ENCODE results near the gene PRR23E. TPM values are rescaled to one million over a fixed set of nuclear protein-coding genes. Genes with fewer than 3 reads are reported as not detected.

The PRR23E gene
- total RNA-seq, 1 donor from 2014 or later: not detected

DNA sequence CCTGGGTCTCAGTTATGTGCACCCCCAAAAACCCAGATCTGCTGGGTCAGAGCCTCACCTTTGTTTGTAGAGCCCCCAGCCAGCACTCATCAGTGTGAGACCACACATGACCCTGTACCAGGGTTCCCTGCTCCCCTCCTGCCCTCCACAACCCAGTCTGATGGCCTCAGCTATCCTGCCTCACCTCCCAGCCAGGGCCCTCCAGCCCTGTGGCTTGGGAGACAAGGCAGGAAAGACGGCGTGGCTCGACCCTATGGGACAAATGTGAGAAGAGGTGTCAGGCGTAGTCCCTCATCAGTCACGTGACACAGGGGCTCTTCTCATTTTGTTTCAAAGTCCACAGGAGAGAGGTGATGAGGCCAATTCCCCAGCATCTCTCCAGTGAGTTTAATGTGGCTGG lies 28.3 kb upstream of the PRR23E start:
- FAIRE-seq: no peak
- no peaks in the 10 kb centered on the region for H3K4me1 Mint-ChIP-seq (ENCODE audit: low read depth, unreplicated experiment)
- Histone ChIP-seq H3K27ac (ENCODE audit: low read depth, low read length) (no peak overlapping the region), H3K9me3 (ENCODE audit: insufficient read depth, low read depth, low read length) (no peaks in the 10 kb centered on the region), H3K79me2 (ENCODE audit: insufficient read depth, low read length) (no peaks in the 10 kb centered on the region), H2AFZ (ENCODE audit: low read depth, low read length) (no peak overlapping the region), H4K20me1 (ENCODE audit: insufficient read depth, low read length) (no peaks in the 10 kb centered on the region), H3K36me3 (ENCODE audit: insufficient read depth, low read length) (no peaks in the 10 kb centered on the region), H3K4me3 (ENCODE audit: insufficient read depth, low read depth, low read length) (no peak overlapping the region), H3K4me2 (ENCODE audit: low read length) (no peak overlapping the region), H3K27me3 (ENCODE audit: insufficient read depth, low read length) (peaks cover 2% of the 10 kb centered on the region), H3K9ac (ENCODE audit: low read length) (no peak overlapping the region), H3K4me1 (ENCODE audit: insufficient read depth, low read length) (no peaks in the 10 kb centered on the region)
- no peak for DNase-seq (ENCODE audit: low read depth)
- peaks cover 57% of the 10 kb centered on the region for H3K27me3 Mint-ChIP-seq (ENCODE audit: low read depth, unreplicated experiment)
- TF ChIP-seq EZH2 (IDR thresholded peaks at IDR 0.05; ENCODE audit: insufficient read depth, low read length): no peak
- TF ChIP-seq, protein P1, sequence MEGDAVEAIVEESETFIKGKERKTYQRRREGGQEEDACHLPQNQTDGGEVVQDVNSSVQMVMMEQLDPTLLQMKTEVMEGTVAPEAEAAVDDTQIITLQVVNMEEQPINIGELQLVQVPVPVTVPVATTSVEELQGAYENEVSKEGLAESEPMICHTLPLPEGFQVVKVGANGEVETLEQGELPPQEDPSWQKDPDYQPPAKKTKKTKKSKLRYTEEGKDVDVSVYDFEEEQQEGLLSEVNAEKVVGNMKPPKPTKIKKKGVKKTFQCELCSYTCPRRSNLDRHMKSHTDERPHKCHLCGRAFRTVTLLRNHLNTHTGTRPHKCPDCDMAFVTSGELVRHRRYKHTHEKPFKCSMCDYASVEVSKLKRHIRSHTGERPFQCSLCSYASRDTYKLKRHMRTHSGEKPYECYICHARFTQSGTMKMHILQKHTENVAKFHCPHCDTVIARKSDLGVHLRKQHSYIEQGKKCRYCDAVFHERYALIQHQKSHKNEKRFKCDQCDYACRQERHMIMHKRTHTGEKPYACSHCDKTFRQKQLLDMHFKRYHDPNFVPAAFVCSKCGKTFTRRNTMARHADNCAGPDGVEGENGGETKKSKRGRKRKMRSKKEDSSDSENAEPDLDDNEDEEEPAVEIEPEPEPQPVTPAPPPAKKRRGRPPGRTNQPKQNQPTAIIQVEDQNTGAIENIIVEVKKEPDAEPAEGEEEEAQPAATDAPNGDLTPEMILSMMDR (IDR thresholded peaks at IDR 0.05; ENCODE audit: insufficient read depth, low read depth, low read length): no peak
- H3K4me3 Mint-ChIP-seq (ENCODE audit: unreplicated experiment): no peak overlapping the region
- no peak overlapping the region for H3K27ac Mint-ChIP-seq (ENCODE audit: unreplicated experiment)
- peaks cover 9% of the 10 kb centered on the region for H3K9me3 Mint-ChIP-seq (ENCODE audit: unreplicated experiment)
- no peaks in the 10 kb centered on the region for H3K36me3 Mint-ChIP-seq (ENCODE audit: low read depth, unreplicated experiment)

DNA sequence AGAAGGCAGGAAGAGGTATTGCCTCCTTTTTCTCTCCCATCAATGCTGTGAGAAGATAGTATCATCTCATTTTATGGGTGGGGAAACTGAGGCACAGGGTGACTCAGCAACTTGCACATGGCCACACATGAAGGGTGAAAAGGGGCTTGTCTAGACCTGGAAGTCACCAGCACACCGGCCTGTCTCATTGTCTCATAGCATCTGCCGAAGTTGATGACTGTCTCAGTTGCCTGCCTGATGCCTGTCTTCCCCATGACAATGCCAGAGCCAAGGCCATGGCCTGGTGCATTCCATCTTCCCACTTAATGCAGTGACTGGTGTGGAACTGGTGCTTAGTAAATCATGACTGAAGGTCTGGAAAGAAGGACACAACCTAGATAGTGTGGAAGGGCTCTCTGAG lies 27.9 kb upstream of the PRR23E start:
- Mint-ChIP-seq H3K36me3 (ENCODE audit: low read depth, unreplicated experiment) (no peaks in the 10 kb centered on the region), H3K4me1 (ENCODE audit: low read depth, unreplicated experiment) (no peaks in the 10 kb centered on the region), H3K27ac (ENCODE audit: unreplicated experiment) (no peak overlapping the region), H3K27me3 (ENCODE audit: low read depth, unreplicated experiment) (peaks cover 57% of the 10 kb centered on the region), H3K4me3 (ENCODE audit: unreplicated experiment) (no peak overlapping the region), H3K9me3 (ENCODE audit: unreplicated experiment) (peaks cover 9% of the 10 kb centered on the region)
- Histone ChIP-seq H3K27ac (ENCODE audit: low read depth, low read length) (no peak overlapping the region), H3K79me2 (ENCODE audit: insufficient read depth, low read length) (no peaks in the 10 kb centered on the region), H3K9ac (ENCODE audit: low read length) (no peak overlapping the region), H3K4me2 (ENCODE audit: low read length) (no peak overlapping the region), H3K27me3 (ENCODE audit: insufficient read depth, low read length) (peaks cover 2% of the 10 kb centered on the region), H2AFZ (ENCODE audit: low read depth, low read length) (no peak overlapping the region), H4K20me1 (ENCODE audit: insufficient read depth, low read length) (no peaks in the 10 kb centered on the region), H3K36me3 (ENCODE audit: insufficient read depth, low read length) (no peaks in the 10 kb centered on the region), H3K4me1 (ENCODE audit: insufficient read depth, low read length) (no peaks in the 10 kb centered on the region), H3K9me3 (ENCODE audit: insufficient read depth, low read depth, low read length) (no peaks in the 10 kb centered on the region), H3K4me3 (ENCODE audit: insufficient read depth, low read depth, low read length) (no peak overlapping the region)
- no peak for DNase-seq (ENCODE audit: low read depth)
- TF ChIP-seq, protein P1 (IDR thresholded peaks at IDR 0.05; ENCODE audit: insufficient read depth, low read depth, low read length): no peak
- TF ChIP-seq EZH2 (IDR thresholded peaks at IDR 0.05; ENCODE audit: insufficient read depth, low read length): no peak
- FAIRE-seq: no peak

DNA sequence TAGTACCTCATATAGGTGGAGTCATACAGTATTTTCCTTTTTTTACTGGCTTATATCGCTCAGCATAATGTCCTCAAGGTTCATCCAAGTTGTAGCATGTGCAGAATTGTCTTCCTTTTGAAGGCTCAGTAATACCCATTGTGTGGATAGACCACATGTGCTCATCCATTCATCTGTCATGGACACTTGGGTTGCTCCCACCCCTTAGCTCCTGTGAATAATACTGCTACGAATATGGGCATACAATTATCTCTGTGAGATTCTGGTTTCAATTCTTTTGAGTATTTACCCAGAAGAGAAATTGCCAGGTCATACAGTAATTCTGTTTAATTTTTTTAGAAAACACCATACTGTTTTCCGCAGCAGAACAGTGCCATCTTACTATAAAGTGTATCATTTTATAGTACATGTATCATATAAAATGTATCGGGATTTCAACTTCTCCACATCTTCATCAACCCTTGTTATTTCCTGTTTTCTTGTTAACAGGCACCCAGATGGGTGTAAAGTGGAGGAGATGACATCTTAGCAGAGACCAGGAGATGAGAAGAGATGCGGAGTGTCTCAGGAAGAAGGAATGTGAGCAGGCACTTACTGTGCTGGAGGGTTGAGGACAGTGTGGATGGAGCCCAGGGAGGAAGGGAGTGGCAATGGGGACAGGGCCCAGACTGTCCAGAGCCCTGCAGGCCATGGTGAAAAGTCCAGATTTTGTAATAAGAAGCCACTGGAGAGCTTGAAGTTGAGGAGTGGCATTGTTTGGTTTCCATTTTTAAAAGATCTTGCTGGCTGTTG lies 27.0 kb upstream of the PRR23E start:
- DNase-seq (ENCODE audit: low read depth): no peak
- no peak for FAIRE-seq
- peaks cover 1% of the 10 kb centered on the region for H3K27me3 ChIP-seq (ENCODE audit: insufficient read depth, low read length)
- TF ChIP-seq, protein P1 (IDR thresholded peaks at IDR 0.05; ENCODE audit: insufficient read depth, low read depth, low read length): no peak
- no peak for TF ChIP-seq EZH2 (IDR thresholded peaks at IDR 0.05; ENCODE audit: insufficient read depth, low read length)
- H3K9me3 ChIP-seq (ENCODE audit: insufficient read depth, low read depth, low read length): no peaks in the 10 kb centered on the region
- H3K4me3 ChIP-seq (ENCODE audit: insufficient read depth, low read depth, low read length): no peak overlapping the region
- Mint-ChIP-seq H3K36me3 (ENCODE audit: low read depth, unreplicated experiment) (no peaks in the 10 kb centered on the region), H3K4me3 (ENCODE audit: unreplicated experiment) (no peak overlapping the region), H3K27me3 (ENCODE audit: low read depth, unreplicated experiment) (peaks cover 57% of the 10 kb centered on the region), H3K9me3 (ENCODE audit: unreplicated experiment) (peaks cover 9% of the 10 kb centered on the region), H3K4me1 (ENCODE audit: low read depth, unreplicated experiment) (peaks cover 3% of the 10 kb centered on the region), H3K27ac (ENCODE audit: unreplicated experiment) (no peak overlapping the region)
- H3K9ac ChIP-seq (ENCODE audit: low read length): no peak overlapping the region
- no peaks in the 10 kb centered on the region for H3K79me2 ChIP-seq (ENCODE audit: insufficient read depth, low read length)
- H2AFZ ChIP-seq (ENCODE audit: low read depth, low read length): no peak overlapping the region
- no peaks in the 10 kb centered on the region for H4K20me1 ChIP-seq (ENCODE audit: insufficient read depth, low read length)
- peaks cover 5% of the 10 kb centered on the region for H3K4me1 ChIP-seq (ENCODE audit: insufficient read depth, low read length)
- no peak overlapping the region for H3K4me2 ChIP-seq (ENCODE audit: low read length)
- H3K27ac ChIP-seq (ENCODE audit: low read depth, low read length): no peak overlapping the region
- no peaks in the 10 kb centered on the region for H3K36me3 ChIP-seq (ENCODE audit: insufficient read depth, low read length)

All from astrocyte (in vitro differentiated cells and primary cell).